GM18909 (cell line): Measurements from ENCODE around the gene TNFRSF14.
"Not testable (repeated sequence)": the region's sequence is repeated elsewhere in the genome, so short reads cannot be mapped to it uniquely, and the experiment has no call there.

Experiments
- ATAC-seq: cut with Tn5 transposase; IDR thresholded peaks from one replicate; pipeline ENCODE4 v1.9.1; 2021; ENCODE audit warnings: mild to moderate bottlenecking; ENCODE audit not compliant: unreplicated experiment, poor library complexity

The TNFRSF14 gene

DNA sequence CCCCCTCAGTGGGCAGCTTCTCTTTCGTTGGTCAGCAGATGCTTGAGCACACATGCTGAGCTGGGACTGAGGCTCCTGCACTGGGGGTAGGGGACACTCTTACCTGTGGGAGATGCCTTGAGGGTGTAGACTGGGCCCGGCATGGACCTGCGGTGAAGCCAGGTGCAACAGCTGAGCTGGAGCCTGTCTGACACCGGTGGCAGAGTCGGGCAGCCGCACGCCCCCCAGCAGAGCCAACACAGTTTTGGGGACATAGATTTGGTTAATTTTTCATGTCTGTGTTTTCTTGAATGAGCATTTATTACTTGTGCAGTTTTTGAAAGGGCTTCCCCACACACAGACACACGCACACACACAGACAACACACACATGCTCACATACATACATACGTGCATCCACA is 20.2 kb upstream of the TNFRSF14 start:
- ATAC-seq = no peak

DNA sequence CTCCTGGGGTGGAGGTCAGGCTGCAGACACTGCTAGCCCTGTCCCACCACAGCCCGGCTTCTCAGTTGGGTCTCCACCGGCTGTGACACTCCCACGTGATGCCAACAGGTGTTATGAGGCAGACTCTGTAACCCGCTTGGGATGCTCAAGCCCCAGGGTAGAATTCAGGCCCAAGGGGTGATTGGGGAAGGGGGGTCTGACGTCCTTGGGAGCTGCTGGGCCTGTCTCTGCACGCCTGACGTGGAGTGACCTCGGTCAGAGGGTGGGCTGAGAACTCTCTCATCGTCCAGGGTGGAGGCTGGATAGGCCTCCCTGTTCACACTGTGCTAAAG is 18.4 kb upstream of the TNFRSF14 start:
- ATAC-seq = no peak

DNA sequence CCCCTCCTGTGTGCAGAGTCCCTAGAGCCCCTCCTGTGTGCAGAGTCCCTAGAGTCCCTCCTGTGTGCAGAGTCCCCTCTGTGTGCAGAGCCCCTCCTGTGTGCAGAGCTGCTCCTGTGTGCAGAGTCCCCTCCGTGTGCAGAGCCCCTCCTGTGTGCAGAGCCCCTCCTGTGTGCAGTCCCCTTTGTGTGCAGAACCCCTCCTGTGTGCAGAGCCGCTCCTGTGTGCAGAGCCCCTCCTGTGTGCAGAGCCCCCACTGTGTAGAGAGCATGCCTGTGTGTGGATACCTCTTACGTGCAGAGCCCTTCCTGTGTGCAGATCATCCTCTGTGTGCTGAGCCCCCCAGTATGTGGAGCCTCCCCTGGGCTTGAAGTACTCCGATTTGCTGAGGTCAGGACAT is 17.8 kb upstream of the TNFRSF14 start:
- no peak for ATAC-seq

DNA sequence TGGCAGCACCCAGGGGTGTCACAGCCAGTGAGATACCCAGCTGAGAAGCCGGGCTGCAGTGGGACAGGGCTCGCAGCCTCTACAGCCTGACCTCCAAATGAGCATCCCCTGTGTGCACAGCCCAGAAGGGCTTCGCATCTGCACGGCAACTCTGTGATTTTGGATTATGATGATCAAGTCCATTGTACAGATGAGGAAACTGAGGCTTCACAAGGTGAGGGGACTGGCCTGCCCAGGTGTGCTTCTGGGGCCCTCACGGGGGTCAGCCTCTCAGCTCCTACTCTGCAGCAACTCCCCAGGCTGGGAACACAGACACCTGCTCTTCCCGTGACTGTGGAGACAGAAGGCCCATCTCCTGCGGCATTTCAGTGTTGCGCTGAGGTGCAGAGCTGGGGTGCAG is 17.3 kb upstream of the TNFRSF14 start:
- ATAC-seq = no peak

DNA sequence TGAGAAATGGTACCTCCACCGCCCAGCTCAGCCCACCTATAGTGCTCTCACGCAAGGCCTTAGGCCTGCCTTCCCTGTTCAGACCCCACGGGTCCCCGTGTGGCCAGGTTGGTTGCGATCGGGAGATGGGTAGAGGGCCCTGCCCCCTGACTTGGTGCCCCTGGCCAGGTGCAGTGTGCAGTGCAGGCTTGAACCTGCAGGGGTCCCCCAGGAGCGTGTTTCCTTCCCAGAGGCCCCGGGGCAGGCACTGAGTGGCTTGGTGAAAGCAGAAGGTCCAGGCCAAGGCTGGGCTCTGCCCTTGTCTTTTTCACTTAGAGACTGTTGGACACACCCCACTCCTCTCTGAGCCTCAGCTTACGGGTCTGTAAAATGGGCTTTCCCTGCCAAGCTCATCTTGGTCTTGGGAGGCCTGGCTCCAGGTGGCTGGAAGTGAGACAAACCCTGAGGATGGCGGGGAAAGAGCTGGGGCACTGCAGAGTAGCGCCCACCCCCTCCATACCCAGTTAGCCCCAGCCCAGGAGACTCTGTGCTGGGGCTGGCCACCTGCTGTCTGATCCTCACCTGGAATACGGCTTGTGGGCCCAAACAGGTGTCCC is 16.8 kb upstream of the TNFRSF14 start:
- no peak for ATAC-seq

DNA sequence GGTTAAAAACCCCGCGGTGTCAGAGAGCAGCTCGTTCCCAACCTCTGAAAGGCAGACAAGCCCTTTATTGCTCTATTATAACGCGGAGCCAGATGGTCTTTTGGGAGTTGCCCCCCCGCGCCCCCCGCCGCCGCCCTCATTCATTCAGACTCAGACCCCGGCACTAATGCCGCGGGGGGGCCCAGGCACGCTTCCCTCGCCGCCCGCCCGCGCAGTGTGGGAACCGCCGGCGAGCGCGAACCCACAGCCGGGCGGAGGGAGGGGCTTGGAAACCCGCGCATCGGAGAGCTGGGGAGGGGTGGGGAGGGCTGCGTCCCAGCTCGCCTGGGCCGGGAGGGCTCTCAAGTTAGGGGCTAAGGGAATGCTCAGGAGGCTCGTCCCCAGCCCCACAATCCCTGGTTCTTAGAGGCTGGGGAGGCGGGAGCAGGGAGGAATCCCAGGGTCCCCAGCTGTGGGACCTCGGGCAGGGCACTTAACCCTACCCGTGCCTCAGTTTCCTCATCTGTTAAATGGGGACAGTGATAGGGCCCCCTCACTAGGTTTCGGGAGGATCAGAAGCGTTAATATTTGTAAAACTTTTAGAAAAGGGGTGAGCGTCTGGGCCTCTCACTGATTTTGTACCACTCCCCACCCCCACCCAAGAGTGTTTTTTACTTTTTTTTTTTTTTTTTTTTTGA is 15.2 kb upstream of the TNFRSF14 start:
- ATAC-seq = no peak

DNA sequence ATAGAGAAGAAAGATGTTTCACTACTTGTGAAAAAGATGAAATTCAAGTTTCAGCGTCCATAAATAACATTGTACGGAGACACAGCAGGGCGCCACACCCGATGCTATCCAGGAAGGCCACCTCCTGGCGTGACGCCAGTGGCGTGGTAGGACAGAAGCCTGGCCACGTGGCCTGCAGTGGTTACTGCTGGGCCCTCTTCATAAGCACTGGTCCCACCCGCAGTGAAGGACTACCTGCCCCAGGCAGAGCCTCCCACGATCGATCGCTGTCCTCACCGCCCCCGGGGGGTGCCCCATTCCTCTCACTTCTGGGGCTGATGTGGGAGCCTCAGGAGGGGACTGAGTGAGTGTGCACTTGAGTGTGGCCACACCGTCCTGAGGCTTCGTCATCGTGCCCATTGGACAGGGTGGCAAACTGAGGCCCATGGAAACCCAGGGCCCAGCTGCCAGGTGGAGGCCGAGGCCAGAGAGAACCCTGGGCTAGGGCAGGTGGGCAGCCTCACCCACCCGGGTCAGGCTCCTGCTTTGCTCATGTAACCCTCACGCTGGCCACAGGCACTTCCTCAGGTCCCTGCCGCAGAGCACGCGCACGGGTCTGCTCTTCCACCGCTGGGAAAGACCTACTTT is 14.4 kb upstream of the TNFRSF14 start:
- no peak for ATAC-seq

DNA sequence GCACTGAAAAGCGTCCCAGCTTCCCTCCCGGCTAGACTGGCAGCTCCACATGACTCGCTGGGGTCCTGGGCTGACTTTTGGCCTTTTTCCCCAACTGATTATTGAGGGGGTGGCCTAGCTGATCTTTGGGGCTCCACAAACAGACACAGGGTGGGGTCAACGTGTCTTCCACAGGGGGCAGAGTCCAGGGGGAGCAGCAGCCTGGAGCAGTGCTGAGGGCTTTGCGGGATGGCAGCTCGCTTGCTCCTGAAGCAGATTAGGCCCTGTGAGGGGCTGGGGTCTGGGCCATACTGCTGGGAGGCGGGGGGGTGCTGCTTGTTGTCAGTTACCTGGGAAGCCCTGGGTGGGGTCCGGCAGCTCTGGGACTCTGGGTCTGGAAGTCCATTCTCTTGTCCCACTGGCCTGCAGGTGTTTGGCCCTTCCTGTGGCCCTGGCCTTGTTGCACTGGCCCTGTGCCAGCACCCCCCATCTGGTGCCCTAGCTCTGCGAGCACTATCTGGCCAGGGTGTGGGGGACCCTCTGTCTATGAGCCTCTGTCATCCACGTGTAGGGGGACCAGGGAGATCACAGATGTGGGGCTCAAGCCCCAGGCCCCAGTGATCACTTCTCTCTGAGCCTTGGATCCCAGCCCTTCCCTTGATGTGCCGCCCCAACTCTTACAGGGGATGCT is 13.8 kb upstream of the TNFRSF14 start:
- no peak for ATAC-seq

DNA sequence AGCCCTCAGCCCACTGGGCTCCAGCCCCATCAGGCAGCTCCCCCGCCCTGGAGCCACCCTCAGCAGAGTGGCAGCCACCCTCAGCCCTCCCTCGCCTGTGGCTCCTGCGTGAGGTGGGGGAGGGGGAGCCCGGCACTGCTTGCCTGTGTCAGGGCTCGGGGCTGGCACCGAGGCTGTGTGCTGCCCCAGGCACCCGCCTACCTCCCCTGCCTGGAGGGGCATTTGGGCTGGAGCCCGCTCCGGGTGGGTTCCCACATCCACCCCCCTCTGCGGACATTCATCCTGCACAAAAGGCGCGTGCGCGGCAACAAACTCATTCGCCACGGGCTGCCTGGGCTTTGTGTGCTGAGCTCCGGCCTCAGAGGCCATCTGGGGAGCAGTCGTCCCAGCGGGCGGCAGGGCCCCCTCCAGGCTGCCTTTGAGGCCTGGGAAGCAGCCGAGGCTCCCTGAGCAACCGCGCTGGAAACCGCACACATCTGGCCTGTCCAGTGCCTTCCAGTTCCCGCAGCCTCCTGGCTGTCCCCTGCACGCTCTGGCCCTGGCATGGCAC is 12.6 kb upstream of the TNFRSF14 start:
- no peak for ATAC-seq

DNA sequence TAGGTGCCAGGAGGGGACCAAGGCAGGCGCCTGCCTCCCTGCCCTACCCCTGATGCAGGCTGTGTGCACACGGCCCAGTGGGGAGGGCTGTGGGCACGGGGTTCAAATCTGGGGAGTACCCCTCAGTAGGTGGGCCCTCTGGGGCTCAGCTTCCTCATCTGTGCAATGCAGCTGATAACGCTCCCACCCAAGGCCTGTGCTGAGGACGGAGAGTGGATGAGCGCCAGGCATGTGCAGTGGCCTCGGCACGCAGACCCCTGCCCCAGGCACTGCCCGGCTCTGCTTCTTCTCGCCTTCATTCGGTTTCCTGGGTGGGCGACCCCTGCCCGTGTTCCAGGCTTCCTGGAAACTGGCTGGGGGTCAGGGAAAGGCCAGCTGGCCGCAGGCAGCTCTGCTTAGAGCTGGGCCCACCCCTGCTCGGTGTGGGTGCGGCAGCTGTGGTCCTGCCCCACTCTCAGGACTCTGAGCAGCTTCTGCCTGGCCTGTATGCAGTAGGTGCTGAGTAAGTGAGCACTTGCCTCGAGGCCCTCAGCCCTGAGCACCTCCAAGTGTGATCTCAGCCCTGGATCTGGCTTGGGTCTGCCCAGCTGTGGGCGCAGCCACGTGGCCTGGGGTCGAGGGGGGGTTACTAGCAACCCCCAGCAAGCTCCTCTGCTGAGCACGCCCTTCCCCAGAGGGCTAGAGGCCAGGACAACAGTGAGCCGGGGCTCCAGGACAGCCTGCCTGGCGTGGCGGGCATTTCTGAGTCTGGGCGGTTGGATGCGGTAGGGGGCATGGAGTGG is 11.9 kb upstream of the TNFRSF14 start:
- no peak for ATAC-seq

DNA sequence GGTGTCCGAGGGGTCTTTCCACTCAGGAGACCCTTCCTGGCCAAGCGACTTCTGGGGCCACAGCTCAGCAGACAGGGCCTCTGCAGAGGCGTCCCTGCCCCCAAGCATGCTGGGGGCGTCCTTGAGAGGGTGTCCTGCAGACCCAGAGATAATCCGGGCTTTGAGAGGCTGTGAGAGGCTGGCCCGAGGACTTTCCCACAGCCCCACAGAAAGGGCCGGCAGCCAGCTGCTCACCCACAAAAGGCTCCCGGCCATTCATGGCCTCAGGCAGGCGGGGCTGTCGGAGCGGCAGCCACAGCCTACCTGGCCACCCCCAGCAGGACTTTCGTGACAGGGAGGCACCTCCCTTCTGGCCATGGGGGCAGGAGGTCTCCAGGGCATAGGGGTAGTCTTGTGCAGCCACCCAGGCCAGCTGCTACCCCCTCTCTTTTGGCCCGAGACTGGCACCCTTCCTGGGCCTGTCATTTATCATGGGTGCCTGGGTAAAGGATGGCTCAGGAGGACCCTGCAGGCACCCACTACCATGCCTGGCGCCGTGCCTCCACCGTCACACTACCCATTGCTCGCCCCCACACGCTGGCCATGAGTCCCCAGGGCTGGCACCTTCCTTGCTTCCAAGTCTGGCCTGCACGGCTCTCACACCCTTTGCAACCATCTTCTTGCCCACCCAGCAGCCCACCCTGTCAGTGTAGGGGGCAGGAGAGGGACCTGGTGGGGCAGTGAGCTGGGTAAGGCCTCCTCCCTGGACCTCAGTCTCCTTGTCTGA is 11.1 kb upstream of the TNFRSF14 start:
- ATAC-seq = no peak

DNA sequence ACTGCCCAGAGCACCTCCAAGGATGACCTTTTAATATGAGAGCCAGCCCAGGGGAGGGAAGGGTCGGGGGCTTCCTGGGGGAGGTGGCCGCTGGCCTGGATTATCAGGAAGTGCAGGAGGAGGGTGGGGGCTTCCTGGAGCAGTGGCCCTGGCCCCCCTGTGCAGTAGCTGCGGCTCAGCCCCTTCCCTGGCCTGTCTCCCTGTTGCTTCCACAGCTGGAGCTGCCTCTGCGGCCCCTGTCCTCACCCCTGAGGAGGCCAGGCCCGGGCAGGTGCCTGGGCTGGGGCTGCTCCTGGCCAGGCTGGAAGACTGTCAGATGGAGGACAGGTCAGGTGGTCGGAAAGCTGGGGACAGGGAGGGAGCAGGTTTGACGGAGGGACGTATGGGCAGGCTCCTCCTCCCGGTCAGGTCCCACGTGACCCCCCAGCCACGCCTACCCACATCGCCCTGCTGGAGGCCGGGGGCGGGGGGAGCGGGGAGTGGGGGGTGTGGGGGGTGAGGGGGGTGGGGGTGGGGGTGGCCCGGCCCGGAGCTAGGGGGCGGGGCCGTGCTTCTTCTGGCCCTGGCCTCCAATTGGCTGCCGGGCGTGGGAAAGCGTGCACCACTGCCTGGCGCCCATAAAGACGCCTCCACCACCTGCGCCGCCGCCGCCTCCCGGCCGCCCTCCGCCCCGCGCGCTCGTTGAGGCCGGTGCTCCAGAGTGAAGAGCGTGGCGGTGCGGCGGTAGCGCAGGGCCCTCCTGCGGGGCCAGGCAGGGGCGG is 10.2 kb upstream of the TNFRSF14 start:
- ATAC-seq = peak; percentile 40

DNA sequence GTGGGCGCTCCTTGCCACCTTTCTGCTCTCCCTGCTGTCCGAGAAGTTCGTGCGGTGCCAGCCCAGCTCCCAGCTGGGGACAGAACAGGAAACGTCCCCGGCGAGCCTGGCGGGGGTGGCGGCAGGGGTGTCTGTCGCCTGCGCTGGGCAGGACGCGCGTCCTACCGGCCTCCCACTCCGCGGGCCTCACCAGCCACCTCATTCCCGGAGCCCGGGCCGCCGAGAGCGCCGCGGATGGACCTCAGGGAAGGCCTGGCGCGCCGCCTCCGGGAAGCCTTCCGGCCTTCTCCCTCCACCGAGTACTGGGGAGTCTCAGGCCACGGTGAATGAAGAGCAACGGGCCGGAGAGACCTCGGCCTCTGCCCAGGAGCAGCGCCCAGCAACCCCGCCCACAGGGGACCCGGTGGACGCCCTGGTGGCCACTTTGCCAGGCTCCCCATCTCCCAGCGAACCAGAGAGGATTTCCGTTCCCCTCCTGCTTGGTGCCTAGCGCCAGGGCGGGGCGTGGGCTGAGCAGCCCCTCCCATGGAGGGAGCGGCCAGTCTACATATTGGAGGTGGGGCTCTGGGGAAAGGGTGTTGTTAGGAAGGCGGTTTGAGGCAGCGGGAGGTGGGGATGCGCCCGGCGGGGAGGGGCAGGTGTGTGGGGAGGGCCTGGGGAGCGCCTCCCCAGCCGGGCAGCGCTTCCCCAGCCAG is 9.5 kb upstream of the TNFRSF14 start:
- peak; percentile 33 for ATAC-seq

DNA sequence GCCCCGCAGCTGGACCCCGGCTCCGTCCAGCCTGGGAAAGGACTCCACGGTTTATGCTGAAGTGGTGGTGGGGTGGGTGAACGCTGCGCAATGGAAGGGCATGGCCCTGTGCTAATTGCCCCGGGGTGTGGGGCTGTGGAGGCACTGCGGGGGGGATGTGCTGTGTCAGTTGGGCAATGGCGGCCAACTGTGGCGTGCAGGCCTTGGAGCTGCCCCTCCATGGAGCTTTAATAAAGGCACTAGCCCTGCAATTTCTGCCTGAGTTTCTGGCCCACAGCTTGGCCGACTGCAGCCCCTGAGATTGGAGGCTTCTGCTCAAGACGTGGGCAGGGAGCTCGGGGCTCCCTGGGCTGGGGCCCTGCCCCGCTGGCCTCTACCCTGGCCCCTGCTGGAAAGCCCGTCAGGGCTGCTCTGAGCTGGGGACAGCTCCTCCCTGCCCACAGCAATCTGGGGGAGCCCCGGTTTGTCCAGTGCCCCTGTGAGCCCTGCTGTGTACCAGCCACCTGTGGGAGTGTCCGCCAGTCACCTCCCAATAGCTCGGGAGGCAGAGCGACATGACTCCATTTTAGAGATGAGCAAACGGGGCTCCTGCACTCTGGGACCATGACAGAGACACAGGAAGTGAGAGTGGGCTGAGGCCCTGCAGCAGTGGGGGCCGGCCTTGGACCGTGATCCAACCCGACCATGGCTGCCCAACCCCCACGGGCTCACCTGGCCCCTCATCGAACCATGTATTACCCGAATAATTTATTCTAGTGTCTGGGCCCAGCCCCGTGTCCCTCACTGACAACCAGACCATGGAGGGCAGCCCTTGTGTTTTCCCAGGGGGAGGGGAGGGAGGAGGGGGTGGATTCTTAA is 8.7 kb upstream of the TNFRSF14 start:
- peak; percentile 9 for ATAC-seq

DNA sequence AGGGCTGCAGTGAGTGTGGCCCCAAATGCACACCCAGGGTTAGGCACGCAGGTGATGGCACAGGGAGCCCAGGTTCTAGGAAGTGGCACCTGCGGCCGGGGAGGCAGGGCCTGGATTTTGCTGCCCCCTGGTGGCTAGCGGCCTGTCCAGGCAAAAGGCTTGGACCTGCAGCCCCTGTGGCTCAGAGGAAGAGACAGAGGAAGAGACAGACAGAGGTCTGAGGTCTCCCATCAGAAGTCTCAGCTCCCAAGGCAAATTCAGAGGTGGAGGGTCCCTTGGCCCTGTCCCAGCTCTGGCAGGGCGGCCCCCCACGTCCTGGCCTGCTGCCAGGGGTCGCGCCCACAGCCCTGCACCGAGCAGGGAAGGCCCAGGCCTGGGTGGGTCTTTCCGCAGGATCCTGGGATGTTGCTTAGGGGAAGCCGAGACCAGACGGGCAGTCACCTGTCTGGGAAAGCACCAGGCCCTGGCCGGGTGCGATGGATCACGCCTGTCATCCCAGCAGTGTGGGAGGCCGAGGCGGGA is 8.0 kb upstream of the TNFRSF14 start:
- peak; percentile 25 for ATAC-seq

DNA sequence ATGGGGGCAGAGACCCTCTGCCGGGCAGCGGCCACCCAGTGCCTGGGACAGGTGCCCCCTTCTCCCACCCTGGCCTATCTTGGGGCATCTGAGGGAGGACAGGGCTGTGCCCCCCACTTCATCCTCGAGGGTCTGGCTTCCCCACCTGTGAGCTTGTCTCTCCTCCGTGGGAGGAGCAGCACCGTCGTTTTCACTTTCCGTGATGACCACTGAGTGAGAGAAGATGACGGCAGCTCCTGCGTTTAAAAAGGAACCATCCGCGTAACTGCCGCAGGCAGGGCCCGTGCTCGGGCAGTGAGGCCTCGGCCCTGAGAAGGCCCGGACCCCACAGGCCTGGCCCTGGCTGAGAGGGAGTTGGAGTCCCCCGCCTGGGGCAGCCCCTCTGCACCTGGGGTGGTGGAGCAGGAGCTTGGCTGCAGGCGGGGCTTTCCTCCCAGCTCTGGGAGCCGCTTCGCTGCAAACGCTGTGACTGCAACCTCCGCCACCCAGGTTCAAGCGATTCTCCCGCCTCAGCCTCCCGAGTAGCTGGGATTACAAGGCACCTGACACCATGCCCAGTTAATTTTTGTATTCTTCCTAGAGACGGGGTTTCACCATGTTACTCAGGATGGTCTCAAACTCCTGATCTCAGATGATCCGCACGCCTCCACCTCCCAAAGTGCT is 6.7 kb upstream of the TNFRSF14 start:
- not testable (repeated sequence) for ATAC-seq
